CD4-positive, alpha-beta T cell treated with Interleukin-6 at 100 ng/mL for 8 hours (primary cell): ENCODE measurements around the gene MAB21L3.

ENCODE experiments used
- DNase-seq: peaks from one replicate; pipeline ENCODE4 v3.0.0-alpha.2; 2020; ENCODE audit warnings: mixed read lengths, low spot score

MAB21L3 gene

DNA sequence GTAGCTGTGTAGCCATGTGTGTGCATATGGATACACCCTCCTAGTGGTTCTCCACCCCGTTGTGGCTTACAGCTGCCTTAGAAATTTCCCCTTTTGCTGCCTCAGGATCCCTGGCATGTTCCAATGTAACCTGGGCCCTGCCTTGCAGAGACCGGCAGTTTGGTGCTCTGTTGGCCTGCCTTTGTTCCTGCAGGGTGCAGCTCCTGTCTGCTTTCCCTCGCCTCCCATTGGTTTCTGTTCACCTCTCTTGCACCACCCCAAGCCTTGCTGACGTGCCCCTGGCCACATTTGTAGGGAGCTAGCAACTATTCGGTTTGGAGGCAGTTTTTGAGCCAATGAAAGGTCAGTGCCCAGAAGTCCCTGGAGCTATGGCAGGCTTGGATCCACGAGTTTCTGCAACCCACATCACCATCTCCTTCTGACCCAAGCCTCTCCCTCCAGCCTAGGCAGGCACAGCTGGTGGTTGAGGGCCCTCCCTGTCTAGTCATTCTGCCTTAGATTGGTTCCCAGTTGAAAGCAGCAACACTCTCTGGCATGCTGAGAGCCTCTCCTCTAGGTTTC lies 54.9 kb downstream of the MAB21L3 start:
- no peak for DNase-seq

DNA sequence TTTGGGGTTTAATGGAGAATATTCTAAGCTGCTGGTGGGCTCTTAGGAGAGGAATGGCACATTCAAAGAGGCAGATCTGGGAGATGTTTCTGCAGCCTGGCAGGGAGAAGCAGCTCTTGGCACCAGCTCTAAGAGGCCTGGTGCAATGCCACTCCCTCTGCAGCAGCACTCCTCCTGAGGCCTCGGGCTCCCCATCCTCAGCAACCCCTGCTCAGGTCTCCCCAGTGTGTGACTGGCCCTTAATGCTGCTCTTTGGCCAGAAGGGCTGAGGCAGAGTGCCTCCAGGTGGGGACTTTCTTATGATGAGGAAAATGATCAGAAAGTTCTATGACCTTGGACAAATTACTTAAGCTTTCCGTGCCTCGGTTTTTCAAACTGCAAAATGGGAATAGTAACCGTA lies 55.5 kb downstream of the MAB21L3 start:
- no peak for DNase-seq

DNA sequence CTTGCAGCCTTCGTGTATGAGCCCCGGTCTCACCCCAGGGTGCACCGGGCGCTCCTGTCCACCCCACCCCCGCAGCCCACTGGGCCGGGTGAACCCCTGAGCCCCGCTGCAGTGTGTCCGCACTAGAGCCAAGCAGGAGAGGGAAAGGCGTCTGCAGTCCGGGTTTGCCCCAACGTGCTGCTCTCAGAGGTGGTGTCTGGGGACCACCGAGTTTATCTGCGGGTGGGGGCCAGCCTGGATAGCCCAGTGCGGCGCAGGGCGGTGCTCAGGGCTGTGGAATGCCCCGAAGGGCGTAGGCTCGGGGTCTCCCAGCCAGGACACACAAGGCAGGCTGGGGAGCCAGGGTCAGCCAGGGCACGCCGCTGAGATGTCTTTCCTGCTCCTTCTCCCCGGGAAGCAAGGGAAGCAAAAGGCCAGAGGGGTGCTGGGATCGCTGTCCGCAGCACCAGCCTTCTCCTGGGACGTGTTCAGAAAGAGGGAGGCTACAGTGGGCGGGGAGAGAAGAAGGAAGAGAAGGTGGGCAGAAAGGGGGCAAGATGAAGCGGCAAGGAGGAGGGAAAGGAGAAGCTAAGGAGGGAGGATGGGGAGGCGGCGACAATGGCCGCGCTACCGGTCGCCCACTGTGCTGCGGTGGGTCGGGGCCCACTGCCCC lies 56.6 kb downstream of the MAB21L3 start:
- no peak for DNase-seq

DNA sequence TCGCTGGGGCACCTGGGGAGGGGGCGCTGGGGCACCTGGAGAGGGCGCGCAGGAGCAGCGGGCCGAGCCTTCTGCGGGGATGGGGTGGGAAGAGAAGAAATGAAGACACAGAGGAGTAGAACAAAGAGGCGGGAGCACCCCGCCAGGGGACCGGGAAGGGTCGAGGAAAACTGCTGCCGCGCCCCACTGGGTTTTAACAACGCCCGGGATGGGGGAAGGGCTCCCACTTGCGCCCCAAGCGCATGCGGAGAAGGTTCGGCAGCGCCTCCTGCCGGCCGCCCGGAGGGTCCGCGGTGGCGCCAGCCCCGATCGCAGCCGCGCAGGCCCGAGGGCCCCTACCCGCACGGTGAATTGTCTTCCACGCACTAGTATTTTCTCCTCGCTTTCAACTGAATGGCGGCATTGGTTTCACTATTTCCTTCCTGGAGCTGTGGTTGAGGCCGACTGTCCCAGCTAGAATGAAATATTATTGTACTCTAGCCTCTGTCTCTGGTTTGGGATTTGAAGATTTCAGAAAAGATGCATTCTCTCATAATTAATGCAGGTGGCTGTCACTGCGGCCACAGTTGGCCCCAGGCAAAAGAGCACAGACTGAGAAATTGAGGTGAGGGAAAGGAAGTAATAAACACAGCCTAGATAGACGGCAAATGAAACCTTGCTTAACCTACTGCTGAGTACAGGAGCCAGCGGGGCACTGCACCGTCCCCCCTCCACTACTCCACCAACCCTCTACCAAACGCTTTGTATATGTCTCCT lies 57.3 kb downstream of the MAB21L3 start:
- DNase-seq = peak; percentile 83

DNA sequence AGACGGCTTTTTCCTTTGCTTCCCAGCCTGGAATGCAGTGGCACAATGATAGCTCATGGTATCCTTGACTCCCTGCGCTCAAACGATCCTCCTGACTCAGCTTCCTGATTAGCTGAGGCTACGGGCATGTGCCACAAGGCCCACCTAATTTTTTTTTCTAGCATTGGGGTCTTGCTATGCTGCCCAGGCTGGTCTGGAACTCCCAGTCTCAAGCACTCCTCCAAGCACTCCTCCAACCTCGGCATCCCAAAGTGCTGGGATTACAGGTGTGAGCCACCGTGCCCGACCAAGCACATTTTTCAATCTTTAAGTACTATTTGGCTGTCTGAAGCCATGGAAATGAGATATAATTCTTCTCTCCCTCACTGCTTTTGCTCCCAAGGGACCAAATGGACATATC lies 58.7 kb downstream of the MAB21L3 start:
- no peak for DNase-seq

DNA sequence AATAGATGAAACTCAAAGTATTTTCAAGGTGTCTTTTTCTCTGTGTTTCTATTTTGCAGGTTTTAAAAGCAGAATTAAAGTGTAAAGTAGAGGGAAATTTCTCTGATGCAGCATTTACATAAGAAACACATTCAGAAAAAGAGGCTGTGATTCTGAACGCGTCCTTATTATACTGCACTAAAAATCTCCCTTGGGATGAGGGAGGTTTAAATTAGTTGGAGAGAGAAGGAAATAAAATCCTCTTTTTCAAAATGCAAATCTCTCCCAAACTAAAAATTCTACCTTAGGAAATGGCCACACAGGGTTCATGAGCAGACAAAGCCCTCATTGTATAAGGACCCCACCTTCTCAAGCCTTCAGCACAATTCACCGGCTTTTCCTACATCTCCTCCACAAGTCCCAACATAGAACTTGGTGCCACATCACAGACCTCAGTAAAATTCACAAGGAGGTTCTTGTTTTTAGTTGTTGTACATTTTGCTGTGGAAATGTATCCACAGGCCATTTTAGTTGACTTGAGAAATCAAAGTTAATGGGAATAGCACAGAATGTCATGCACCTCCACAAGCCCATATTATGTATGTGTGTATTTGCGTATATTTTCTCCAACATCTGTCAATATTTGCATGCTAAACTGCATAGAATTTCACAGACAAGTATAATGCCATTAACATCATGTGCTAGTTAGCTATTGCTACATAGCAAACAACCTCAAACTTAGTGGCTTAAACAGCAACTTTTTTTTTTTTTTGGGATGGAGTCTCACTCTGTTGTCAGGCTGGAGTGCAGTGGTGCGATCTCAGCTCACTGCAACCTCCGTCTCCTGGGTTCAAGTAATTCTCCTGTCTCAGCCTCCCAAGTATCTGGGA lies 59.8 kb downstream of the MAB21L3 start:
- DNase-seq = no peak

DNA sequence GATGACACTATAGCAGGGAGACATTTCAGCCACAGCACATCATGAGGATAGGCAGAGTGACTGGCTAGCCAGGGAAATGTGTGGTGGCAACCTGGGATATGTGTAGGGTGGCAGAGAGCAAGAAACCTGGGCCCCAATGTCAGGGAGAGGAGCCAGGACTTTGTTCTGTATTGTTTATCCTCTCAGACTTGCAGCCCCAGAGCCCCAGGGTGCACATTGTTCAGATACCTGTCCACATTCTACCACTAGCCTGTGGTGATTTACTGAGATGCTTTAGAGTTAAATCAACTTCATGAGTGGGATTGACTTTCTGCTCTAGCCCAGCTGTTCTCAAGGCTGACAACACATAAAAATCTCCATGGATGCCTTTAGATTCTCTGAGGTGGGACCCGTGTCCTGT lies 61.5 kb downstream of the MAB21L3 start:
- no peak for DNase-seq

DNA sequence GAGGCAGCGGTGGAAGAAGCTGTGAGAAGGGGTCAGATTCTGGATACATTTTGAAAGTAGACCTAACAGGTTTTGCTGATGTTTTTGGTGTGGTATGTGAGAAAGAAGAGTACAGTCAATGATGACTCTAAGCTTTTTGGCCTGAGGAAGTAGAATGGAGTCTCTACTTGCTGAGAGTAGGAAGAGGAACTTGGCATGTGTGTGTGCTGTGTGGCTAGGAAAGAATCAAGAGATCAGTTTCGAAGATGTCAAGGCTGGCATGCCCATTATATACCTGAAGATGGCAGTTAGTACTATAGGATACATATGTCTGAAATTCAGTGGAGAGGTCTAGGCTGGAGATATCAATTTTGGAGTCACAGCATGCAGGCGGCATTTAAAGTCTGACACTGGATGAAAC lies 64.4 kb downstream of the MAB21L3 start:
- no peak for DNase-seq

DNA sequence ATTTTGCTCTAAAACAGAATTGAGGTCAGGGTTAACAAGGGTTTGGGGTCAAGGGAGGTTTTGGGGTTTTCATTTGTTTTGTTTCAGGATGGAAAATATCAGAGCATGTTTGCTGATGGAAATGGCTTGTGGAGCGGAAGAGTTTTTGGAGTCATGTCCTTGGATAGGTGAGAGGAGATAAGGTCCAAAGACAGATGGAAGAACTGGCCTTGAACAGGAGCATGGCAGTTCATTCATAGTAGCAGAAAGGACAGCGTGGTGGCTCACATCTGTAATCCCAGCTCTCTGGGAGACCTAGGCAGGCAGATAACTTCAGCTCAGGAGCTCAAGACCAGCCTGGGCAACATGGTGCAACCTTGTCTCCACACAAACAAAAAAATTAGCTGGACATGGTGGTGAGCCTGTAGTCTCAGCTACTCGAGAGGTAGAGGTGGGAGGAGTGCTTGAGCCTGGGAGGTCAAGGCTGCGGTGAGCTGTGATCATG lies 65.1 kb downstream of the MAB21L3 start:
- DNase-seq = no peak

DNA sequence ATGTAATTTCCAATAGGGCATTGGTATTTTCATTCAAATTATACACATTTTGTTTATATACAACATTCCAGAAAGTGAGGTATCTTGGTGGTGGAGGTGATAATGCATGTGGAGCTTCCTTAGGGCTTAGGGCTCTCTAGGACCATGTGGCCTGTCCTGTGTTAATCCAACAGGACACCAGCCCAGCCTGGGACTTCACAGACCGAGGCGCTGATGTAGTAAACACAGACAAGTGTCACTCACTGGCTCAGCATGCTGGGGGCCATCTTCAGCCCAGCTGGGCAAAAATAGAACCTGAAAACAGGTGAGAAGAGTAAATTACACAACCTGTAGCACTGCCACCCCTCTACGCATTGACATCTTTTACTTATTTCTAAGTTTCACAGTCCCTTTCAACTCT lies 66.7 kb downstream of the MAB21L3 start:
- no peak for DNase-seq

DNA sequence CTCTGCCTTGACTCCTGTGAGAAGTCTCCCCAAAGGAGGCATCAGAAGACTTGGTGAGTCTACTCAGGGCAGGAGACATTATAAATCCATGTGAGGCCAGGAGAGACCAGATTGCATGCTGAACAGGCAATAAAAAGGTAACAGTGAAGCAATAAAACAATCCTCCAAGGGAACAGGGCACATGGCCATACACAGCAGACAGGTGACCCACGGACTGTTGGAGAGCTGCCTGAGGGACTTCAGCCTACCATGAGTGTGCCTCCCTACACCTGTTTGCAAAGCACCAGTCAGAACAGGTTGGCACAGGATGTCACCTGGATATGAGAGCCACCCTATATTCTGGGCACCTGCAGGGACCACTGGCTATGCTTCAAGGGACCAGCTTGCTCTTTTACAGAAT lies 67.6 kb downstream of the MAB21L3 start:
- no peak for DNase-seq

DNA sequence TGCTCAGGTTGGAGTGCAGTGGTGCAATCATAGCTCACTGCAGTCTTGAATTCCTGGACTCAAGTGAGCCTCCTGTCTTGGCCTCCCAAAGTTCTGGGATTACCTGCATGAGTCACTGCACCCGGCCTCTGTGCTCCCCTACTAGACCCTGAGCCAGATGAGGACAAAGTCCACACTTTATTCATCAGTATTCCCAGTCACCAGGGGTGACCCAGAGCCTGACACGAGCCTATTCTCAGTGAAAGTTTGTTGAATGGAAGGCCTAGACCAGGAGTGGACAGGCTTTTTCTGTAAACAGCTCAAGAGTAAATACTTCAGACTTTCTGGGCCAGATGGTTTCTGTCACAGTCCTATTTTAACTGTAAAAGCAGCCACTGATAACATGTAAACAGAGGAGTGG lies 68.2 kb downstream of the MAB21L3 start:
- no peak for DNase-seq

DNA sequence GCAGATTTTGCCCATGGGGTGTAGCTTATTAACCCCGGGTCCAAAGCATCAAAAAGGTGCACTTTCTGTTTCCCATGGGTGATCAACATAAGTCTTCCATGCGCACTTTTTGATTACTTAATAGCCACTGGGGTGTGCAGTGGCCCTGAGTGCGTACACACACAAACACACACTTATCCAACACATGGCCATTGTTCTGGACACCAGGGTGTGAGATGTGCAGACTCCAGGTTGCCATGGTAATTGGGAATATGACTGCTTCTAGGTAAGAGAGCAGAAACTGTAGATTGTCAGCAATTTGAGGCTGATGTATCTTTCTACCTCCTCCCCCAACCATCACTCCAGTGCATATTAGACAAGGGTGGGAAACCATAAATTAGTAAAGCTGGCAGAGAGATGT lies 68.8 kb downstream of the MAB21L3 start:
- no peak for DNase-seq

DNA sequence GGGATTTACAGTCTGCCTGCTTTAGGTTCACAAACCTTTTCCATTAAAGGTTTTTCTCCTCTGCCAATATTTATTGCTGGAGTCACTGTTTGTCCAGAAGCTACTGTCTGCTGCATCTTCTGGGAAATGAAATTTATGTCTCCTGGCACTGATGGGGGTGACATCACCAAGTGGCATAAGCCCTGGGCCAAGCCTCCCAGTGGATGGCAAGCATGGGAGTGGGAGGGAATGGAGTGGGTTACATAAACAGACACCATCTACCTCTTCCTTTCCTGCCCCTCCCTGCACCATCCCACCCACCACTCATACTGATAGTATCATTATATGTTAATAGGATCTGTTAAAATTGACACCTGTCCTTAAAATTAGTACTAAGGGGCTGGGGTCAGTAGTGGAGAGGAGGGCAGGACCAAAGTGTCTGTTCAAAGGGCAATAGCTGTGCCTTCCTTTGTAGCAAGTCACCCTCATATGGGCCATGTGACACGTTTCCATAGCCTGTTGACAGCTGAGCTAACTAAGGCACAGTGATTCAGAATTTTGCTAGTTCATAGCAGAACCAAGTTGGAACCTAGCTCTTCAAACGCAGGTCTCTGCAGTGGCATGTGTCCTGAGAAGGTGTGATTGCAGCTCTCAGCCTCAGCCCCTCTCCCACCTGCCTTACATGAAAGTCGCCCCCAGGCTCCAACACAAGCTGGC lies 71.0 kb downstream of the MAB21L3 start:
- DNase-seq = no peak
